T-helper 1 cell treated with Interleukin-12 subunit alpha and Interleukin-12 subunit beta and Interleukin-4 antibody, amounts not matched to agents 30 ng/mL and 1 ng/mL, for 36 hours (primary cell): ENCODE measurements around the gene HTR2B. TPM values are rescaled to one million over a fixed set of nuclear protein-coding genes. Genes with fewer than 3 reads are reported as not detected.
"Not testable (repeated sequence)": the region's sequence is repeated elsewhere in the genome, so short reads cannot be mapped to it uniquely, and the experiment has no call there.

ENCODE experiments used
- intact Hi-C: fragments of 100-400 bp; cut with micrococcal nuclease; formaldehyde crosslinking; loops from one replicate; pipeline ENCODE4 v1.15.1; 2024
- total RNA-seq: library from RNA; stranded (reverse); gene quantifications from 2 replicates; pipeline ENCODE4 v1.2.3, GENCODE V29; 2022

HTR2B gene
- total RNA-seq, 1 donor from 2014 or later = not detected

- intact Hi-C loops = no loop called here
Observed at GRCh38 chr2:231094736-231095346, 30.0 kb downstream of the HTR2B start.

- intact Hi-C loops = no loop called here
Observed at GRCh38 chr2:231093933-231094332, 30.9 kb downstream of the HTR2B start.

DNA sequence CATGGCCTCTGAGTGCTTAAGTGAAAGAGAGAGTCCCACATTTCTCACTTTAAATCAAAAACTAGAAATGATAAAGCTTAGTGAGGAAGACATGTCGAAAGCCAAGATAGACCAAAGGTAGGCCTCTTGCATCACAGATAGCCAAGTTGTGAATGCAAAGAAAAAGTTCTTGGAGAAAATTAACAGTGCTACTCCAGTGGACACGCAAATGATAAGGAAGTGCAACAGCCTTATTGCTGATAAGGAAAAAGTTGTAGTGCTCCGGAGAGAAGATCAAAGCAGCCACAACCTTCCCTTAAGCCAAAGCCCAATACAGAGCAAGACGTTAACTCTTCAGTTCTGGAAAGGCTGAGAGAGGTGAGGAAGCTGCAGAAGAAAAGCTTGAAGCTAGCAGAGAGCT lies 36.1 kb downstream of the HTR2B start:
- intact Hi-C loops = no loop called here

GRCh38 chr2:231084565-231084964 lies 40.3 kb downstream of the HTR2B start:
- intact Hi-C loops = no loop called here

DNA sequence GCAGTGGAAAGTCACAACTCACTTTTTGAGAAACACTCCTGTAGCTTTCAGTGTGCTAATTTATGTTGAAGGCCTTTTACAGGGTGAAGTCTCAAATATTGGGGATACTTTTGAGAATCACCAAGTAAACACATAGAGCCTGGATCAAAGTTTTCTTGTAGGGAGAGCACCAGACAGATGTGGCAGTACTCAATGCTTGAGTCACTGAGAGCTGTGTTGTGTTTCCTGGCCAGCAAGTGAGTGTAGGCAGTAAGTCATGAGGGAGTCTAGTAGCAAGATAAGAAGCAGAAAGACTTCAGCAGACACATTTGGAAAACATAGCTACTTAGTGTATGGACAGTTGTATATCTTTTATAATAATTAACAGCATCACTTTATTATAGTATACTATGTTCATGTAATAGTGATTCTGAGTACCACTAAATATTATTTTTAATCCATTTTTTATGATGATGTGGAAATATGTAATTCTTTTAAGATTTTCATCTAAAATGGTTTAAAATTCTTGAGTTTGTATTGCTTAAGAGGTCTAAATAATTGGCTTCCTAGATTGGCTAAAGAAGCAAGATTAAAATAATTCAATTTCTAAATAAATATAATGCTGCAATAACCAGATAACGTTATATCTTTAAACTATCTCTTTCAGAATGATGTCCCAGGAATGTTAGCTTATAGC lies 55.3 kb downstream of the HTR2B start:
- intact Hi-C loops = no loop called here

DNA sequence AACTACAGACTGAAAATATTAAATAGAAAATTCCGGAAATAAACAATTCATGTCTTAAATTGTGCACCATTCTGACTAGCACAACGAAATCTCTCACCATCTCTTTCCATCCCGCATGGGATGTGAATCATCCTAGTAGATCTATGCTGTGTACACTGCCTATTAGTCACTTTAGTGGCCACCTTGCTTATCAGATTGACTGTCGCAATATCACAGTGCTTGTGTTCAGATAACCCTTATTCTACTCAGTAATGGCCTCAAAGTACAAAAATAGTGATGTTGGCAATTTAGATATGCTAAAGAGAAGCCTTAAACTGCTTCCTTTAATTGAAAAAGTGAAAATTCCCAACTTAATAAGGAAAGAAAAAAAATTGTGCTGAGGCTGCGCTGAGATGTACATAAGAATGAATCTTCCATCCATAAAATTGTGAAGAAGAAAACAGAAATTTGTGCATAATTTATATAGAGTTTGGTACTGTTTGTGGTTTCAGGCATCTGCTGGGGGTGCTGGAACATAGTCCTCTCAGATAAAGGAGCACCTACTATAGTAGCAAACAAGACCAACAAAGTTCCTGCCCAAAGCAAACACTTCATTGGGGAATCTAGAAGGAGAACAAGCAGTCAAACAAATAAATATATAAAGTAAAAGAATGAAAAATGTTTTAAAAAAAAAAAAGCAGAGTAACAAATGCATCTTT lies 56.2 kb downstream of the HTR2B start:
- intact Hi-C loops = no loop called here

DNA sequence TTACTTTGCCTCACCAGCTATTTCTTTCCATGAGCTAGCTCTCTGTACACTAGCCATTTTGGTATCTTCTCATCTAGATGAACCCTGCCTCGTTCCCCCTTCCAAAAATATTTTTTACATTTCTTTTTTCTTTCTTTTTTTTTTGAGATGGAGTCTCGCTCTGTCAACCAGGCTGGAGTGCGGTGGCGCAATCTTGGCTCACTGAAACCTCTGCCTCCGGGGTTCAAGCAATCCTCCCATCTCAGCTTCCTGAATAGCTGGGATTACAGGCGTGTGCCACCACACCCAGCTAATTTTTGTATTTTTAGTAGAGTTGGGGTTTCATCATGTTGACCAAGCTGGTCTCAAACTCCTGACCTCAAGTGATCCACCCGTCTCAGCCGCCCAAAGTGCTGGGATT lies 57.3 kb downstream of the HTR2B start:
- intact Hi-C loops = not testable (repeated sequence)

DNA sequence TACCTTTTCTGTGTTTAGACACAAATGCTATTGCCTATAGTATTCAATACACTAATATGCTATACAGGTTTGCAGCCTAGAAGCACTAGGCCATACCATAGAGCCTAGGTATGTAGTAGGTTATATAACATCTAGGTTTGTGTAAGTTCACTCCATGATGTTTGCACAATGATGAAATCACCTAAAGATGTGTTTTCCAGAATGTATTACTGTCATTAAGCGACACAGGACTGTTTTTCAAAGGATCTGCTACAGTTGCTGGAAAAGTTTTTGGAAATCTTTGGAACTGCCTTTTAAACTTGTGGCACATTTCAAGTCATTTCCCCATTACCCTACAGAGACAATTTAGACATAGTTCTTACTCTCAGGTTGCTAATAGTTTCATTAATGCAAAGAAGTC lies 58.9 kb downstream of the HTR2B start:
- intact Hi-C loops = no loop called here

GRCh38 chr2:231063347-231063746 lies 61.5 kb downstream of the HTR2B start:
- intact Hi-C loops = no loop called here

DNA sequence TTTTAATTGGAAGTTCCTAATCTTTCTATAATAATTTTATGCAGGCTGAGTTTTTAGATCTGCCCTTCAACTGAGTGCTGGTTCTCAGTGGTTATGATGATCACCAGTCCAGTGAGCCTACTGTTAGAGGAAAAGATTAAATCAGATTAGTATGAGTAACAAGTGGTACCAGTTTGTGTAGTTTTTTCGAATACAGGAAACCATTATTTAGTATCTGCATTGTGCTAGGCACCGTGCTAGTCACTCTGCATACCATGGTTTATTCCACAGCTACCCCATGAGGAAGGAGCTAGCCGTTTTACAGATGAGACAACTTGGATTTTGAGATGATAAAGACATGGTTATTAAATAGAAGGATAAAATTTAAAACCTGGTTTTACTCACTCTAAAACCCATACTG lies 62.1 kb downstream of the HTR2B start:
- intact Hi-C loops = no loop called here

GRCh38 chr2:231059756-231060155 lies 65.1 kb downstream of the HTR2B start:
- intact Hi-C loops = loop anchor here (5.0 to 10.0 kb wide), 4 partner anchors 645 to 1235 kb away; partner anchors contain the start of genes PTMA and SLC16A14

DNA sequence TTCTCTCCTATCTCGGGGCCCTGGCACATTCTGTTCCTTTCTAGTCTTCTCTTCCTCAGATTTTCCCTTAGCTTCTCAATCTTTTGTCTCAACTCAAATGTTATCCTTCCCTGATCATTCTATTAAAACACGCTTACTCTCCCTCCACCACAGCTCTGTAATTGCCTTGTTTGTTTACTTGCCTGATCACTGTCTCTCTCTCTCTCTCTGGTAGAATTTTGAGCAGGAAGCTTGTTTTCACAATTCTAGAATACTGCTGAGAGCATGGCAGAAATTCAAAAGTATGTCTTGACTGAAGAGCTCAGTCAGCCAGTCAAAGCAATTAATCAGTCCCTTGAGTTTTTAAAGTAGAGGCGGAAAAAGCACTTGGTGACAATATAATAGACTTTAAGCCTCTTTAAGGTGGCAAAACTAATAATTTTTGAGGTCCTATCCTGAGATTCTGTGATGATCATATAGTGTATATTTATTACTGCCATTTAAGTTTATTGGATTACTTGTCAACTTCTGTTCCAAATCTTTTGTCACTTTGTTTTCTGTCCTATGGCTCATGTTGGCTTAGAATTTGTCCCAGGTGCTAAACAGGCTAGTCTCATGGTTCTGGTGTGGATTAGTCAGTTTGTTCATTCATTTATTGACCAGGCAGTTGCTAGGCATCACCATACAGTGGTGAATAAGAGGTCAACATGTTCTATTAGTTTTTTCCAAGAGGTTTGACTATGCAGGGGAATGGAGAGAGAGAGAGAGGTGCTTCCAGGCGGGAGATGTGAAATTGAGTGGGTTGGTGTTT lies 65.9 kb downstream of the HTR2B start:
- intact Hi-C loops = loop anchor here (5.0 to 10.0 kb wide), 4 partner anchors 646 to 1234 kb away; partner anchors contain the start of genes PTMA and SLC16A14

Other genes starting within 250 kb of the HTR2B start
- 0.76 and 0.98 TPM in 2 replicates for gene GPR55, start 199.8 kb downstream of the HTR2B start, total RNA-seq
- gene SPATA3, start 128.9 kb downstream of the HTR2B start, total RNA-seq = not detected in 2 replicates
- 0.10 TPM in 1 of 2 replicates, not detected in the other for gene C2orf72, start 87.5 kb downstream of the HTR2B start, total RNA-seq
- 126 and 128 TPM in 2 replicates for gene PSMD1, start 68.2 kb downstream of the HTR2B start, total RNA-seq
- 1.4 and 1.5 TPM in 2 replicates for gene ARMC9, start 73.6 kb upstream of the HTR2B start, total RNA-seq